NB4 (cell line): Measurements from ENCODE around the gene DLK1.

Experiments
- CTCF ChIP-seq: IDR thresholded peaks from one replicate; pipeline ENCODE4 v1.5.1; 2012; ENCODE audit warnings: low read depth, low read length
- POLR2A ChIP-seq: IDR thresholded peaks from 2 replicates; pipeline ENCODE4 v1.6.1; 2011; ENCODE audit warnings: mild to moderate bottlenecking; ENCODE audit not compliant: insufficient read length; ENCODE audit errors: extremely low read depth

- TF ChIP-seq CTCF, result peak; percentile 12
- peak; percentile 73 for TF ChIP-seq POLR2A
Observed at GRCh38 chr14:100677554-100678468, 48.9 kb upstream of the DLK1 start.
